Left kidney (tissue), 2 donors: ENCODE measurements around the gene SMIM27. TPM values are rescaled to one million over a fixed set of nuclear protein-coding genes. Genes with fewer than 3 reads are reported as not detected.
"Not testable (repeated sequence)": the region's sequence is repeated elsewhere in the genome, so short reads cannot be mapped to it uniquely, and the experiment has no call there.

Source experiments
- DNase-seq: peaks from one replicate; pipeline ENCODE4 v3.0.0-alpha.2; 2013
- polyA plus RNA-seq: library from polyadenylated mRNA; unstranded; fragments of 120-200 nt; gene quantifications from one replicate; pipeline ENCODE4 v1.2.1, GENCODE V29; 2013; ENCODE audit not compliant: insufficient read length

Gene SMIM27
- polyA plus RNA-seq, 1 donor = 15.6 TPM

GRCh38 chr9:32590898-32591297 is 38.8 kb downstream of the SMIM27 start:
- no peak for DNase-seq

GRCh38 chr9:32596096-32596865 is 44.2 kb downstream of the SMIM27 start:
- no peak for DNase-seq

GRCh38 chr9:32596936-32597335 is 44.8 kb downstream of the SMIM27 start:
- DNase-seq = no peak

- DNase-seq = not testable (repeated sequence)
These were observed 46.9 kb downstream of the SMIM27 start for GRCh38 chr9:32599021-32599420.

Other genes starting within 250 kb of the SMIM27 start
- 47.2 TPM for gene ACO1, start 167.7 kb upstream of the SMIM27 start, polyA plus RNA-seq
- 13.1 TPM for gene RIGI, start 26.1 kb upstream of the SMIM27 start, polyA plus RNA-seq
- gene TOPORS, start 259 bp downstream of the SMIM27 start, polyA plus RNA-seq = 37.5 TPM
- 70.6 TPM for gene NDUFB6, start 20.8 kb downstream of the SMIM27 start, polyA plus RNA-seq
- 0.10 TPM for gene TAF1L, start 83.3 kb downstream of the SMIM27 start, polyA plus RNA-seq
- 0.12 TPM for gene TMEM215, start 231.2 kb downstream of the SMIM27 start, polyA plus RNA-seq